Measurements from ENCODE around the gene ZNF844.

- no peak for TF ChIP-seq CTCF (IDR thresholded peaks at IDR 0.05; ENCODE audit: low read depth, low read length, poor library complexity, severe bottlenecking)
- TF ChIP-seq EZH2phosphoT487 (IDR thresholded peaks at IDR 0.05; ENCODE audit: borderline replicate concordance, low read length) = no peak
Observed at GRCh38 chr19:12112701-12113100, 48.2 kb downstream of the ZNF844 start.
